PFSK-1 (cell line): ENCODE measurements around the gene CST6.

Experiments
- POLR2AphosphoS5 ChIP-seq: IDR thresholded peaks from 2 replicates; pipeline ENCODE4 v1.6.1; 2012; ENCODE audit warnings: low read depth, mild to moderate bottlenecking, control low read depth, low read length, moderate library complexity
- REST ChIP-seq, 2 experiments: IDR thresholded peaks; 2 replicates each; pipeline versions ENCODE4 v1.6.1 to v1.8.0; 2011 to 2012; ENCODE audit warnings: low read depth in 2 of 2, low read length in 2 of 2, control low read depth in 1 of 2, inconsistent platforms in 1 of 2, mild to moderate bottlenecking in 1 of 2, moderate library complexity in 1 of 2; ENCODE audit not compliant: insufficient read depth in 1 of 2

GRCh38 chr11:66011785-66012303 is at the start of gene CST6:
- TF ChIP-seq POLR2AphosphoS5, result no peak
- TF ChIP-seq REST (IDR thresholded peaks at IDR 0.05; ENCODE audit: insufficient read depth in 1 of 2, low read depth in 2 of 2, low read length in 2 of 2), result no peak
